Mesenchymal stem cell (in vitro differentiated cells and primary cell): ENCODE data around the gene MPRIP.

Experiments used
- DNase-seq: peaks from one replicate; pipeline ENCODE4 v3.0.0-alpha.2; 2013
- H2AFZ ChIP-seq: one replicate; pipeline ENCODE4 v1.6.1; 2013; ENCODE audit warnings: low read depth, mild to moderate bottlenecking, control low read depth, inconsistent platforms, low read length, moderate library complexity
- H2AK5ac ChIP-seq: 2 replicates; pipeline ENCODE4 v1.6.1; 2013; ENCODE audit warnings: low read length, moderate library complexity, mild to moderate bottlenecking, inconsistent platforms; ENCODE audit not compliant: severe bottlenecking
- H2BK120ac ChIP-seq: one replicate; pipeline ENCODE4 v1.6.1; 2013; ENCODE audit warnings: low read depth, mild to moderate bottlenecking, inconsistent platforms, low read length, moderate library complexity
- H2BK12ac ChIP-seq, 2 experiments: one replicate each; pipeline ENCODE4 v1.6.1; 2013; ENCODE audit warnings: inconsistent platforms in 2 of 2, low read length in 2 of 2, mild to moderate bottlenecking in 2 of 2, moderate library complexity in 2 of 2, control low read depth in 1 of 2
- H2BK15ac ChIP-seq: one replicate; pipeline ENCODE4 v1.6.1; 2013; ENCODE audit warnings: mild to moderate bottlenecking, low read depth, inconsistent platforms; ENCODE audit not compliant: poor library complexity, severe bottlenecking
- H2BK5ac ChIP-seq: 2 replicates; pipeline ENCODE4 v1.6.1; 2013; ENCODE audit warnings: low read depth, mild to moderate bottlenecking, low read length, control low read depth, inconsistent platforms; ENCODE audit not compliant: poor library complexity, severe bottlenecking
- H3K14ac ChIP-seq, 2 experiments: one replicate each; pipeline ENCODE4 v1.6.1; 2013; ENCODE audit warnings: inconsistent platforms in 2 of 2, low read length in 2 of 2, control low read depth in 1 of 2, mild to moderate bottlenecking in 1 of 2, moderate library complexity in 1 of 2
- H3K18ac ChIP-seq, 2 experiments: one replicate each; pipeline ENCODE4 v1.6.1; 2013; ENCODE audit warnings: inconsistent platforms in 2 of 2, low read length in 2 of 2, control low read depth in 1 of 2, low read depth in 1 of 2, mild to moderate bottlenecking in 1 of 2
- H3K23ac ChIP-seq, 2 experiments: one replicate each; pipeline ENCODE4 v1.6.1; 2013; ENCODE audit warnings: inconsistent platforms in 2 of 2, low read length in 2 of 2, mild to moderate bottlenecking in 2 of 2, moderate library complexity in 2 of 2, control low read depth in 1 of 2
- H3K27ac ChIP-seq: 2 replicates; pipeline ENCODE4 v1.5.1; 2013; ENCODE audit warnings: mild to moderate bottlenecking, moderate library complexity, low read length, control low read depth, inconsistent platforms; ENCODE audit not compliant: poor library complexity, severe bottlenecking
- H3K27me3 ChIP-seq, 2 experiments: 2 replicates each; pipeline versions ENCODE4 v1.6.1 to v1.7.0; 2013; ENCODE audit warnings: low read length in 2 of 2, mild to moderate bottlenecking in 2 of 2, moderate library complexity in 2 of 2, control low read depth in 1 of 2, inconsistent platforms in 1 of 2; ENCODE audit not compliant: control insufficient read depth in 1 of 2, insufficient read depth in 1 of 2
- H3K36me3 ChIP-seq, 2 experiments: 2 replicates each; pipeline versions ENCODE4 v1.6.1 to v1.7.0; 2013; ENCODE audit warnings: low read length in 2 of 2, control low read depth in 1 of 2, inconsistent platforms in 1 of 2, low read depth in 1 of 2, mild to moderate bottlenecking in 1 of 2; ENCODE audit not compliant: insufficient read depth in 2 of 2, control insufficient read depth in 1 of 2
- H3K4ac ChIP-seq, 2 experiments: one replicate each; pipeline ENCODE4 v1.6.1; 2013; ENCODE audit warnings: inconsistent platforms in 2 of 2, low read length in 2 of 2, mild to moderate bottlenecking in 2 of 2, moderate library complexity in 2 of 2, control low read depth in 1 of 2, low read depth in 1 of 2
- H3K4me1 ChIP-seq: 2 replicates; pipeline ENCODE4 v1.6.1; 2013; ENCODE audit warnings: low read depth, low read length, control low read depth; ENCODE audit not compliant: control insufficient read depth, insufficient read depth
- H3K4me2 ChIP-seq: 2 replicates; pipeline ENCODE4 v1.6.1; 2013; ENCODE audit warnings: low read length, mild to moderate bottlenecking, inconsistent platforms; ENCODE audit not compliant: poor library complexity, severe bottlenecking
- H3K4me3 ChIP-seq, 2 experiments: 2 replicates each; pipeline versions ENCODE4 v1.5.1 to v1.7.0; 2013; ENCODE audit warnings: low read length in 2 of 2, mild to moderate bottlenecking in 2 of 2, control low read depth in 1 of 2, low read depth in 1 of 2; ENCODE audit not compliant: insufficient read depth in 1 of 2
- H3K79me1 ChIP-seq: replicated peaks from 2 replicates; pipeline ENCODE4 v1.6.1; 2013; ENCODE audit warnings: mild to moderate bottlenecking, control low read depth, low read length, inconsistent platforms; ENCODE audit not compliant: poor library complexity, severe bottlenecking
- H3K9ac ChIP-seq: 2 replicates; pipeline ENCODE4 v1.7.0; 2013; ENCODE audit warnings: mild to moderate bottlenecking, low read length, moderate library complexity
- H3K9me3 ChIP-seq: 2 replicates; pipeline ENCODE4 v1.7.0; 2013; ENCODE audit warnings: mild to moderate bottlenecking, low read length; ENCODE audit not compliant: control insufficient read depth
- H4K8ac ChIP-seq: one replicate; pipeline ENCODE4 v1.6.1; 2013; ENCODE audit warnings: inconsistent platforms, mild to moderate bottlenecking, low read length, moderate library complexity
- H4K91ac ChIP-seq: one replicate; pipeline ENCODE4 v1.6.1; 2013; ENCODE audit warnings: mild to moderate bottlenecking, low read length, inconsistent platforms
- WGBS: methylation state at CpG from one replicate; pipeline ENCODE4 v1.1.7; 2013; ENCODE audit warnings: mixed read lengths; 5-methylcytosine and 5-hydroxymethylcytosine counted together

MPRIP gene

GRCh38 chr17:17114592-17115225 lies 72.5 kb downstream of the MPRIP start:
- H3K4me3 ChIP-seq = no peak overlapping the region
- no peak overlapping the region for H3K23ac ChIP-seq
- no peak overlapping the region for H3K18ac ChIP-seq
- 85% methylated on average over 12 of the region's 12 CpGs for WGBS
- no peaks in the 10 kb centered on the region for H3K9me3 ChIP-seq
- no peak overlapping the region for H2AK5ac ChIP-seq
- no peak overlapping the region for H3K4ac ChIP-seq
- no peak overlapping the region for H2BK120ac ChIP-seq
- no peak for DNase-seq
- H3K36me3 ChIP-seq = peaks cover 6 to 7% of the 10 kb centered on the region in 2 experiments
- H3K27ac ChIP-seq = no peak overlapping the region
- no peak overlapping the region for H3K4me2 ChIP-seq
- H2BK15ac ChIP-seq = no peak overlapping the region
- no peak overlapping the region for H2AFZ ChIP-seq
- no peaks in the 10 kb centered on the region for H3K27me3 ChIP-seq
- H4K8ac ChIP-seq = no peak overlapping the region
- no peak overlapping the region for H2BK5ac ChIP-seq
- H4K91ac ChIP-seq = no peak overlapping the region
- H3K4me1 ChIP-seq = peaks cover 34% of the 10 kb centered on the region
- H3K9ac ChIP-seq = no peak overlapping the region
- no peak overlapping the region for H2BK12ac ChIP-seq
- H3K79me1 ChIP-seq = peaks cover 45% of the 10 kb centered on the region
- H3K14ac ChIP-seq = peak overlapping the region in 1 of 2 experiments; percentile 78

GRCh38 chr17:17115620-17116019 lies 73.4 kb downstream of the MPRIP start:
- H2BK15ac ChIP-seq = no peak overlapping the region
- H2AFZ ChIP-seq = no peak overlapping the region
- H3K4me3 ChIP-seq = no peak overlapping the region
- no peaks in the 10 kb centered on the region for H3K9me3 ChIP-seq
- no peak overlapping the region for H3K14ac ChIP-seq
- peaks cover 37% of the 10 kb centered on the region for H3K4me1 ChIP-seq
- H3K4ac ChIP-seq = no peak overlapping the region
- H3K4me2 ChIP-seq = no peak overlapping the region
- no peaks in the 10 kb centered on the region for H3K27me3 ChIP-seq
- peaks cover 4 to 7% of the 10 kb centered on the region in 2 experiments for H3K36me3 ChIP-seq
- H4K91ac ChIP-seq = no peak overlapping the region
- WGBS = 96% methylated on average over 3 of the region's 4 CpGs
- H3K9ac ChIP-seq = no peak overlapping the region
- no peak overlapping the region for H4K8ac ChIP-seq
- H2BK5ac ChIP-seq = no peak overlapping the region
- no peak overlapping the region for H2BK12ac ChIP-seq
- H3K79me1 ChIP-seq = peaks cover 40% of the 10 kb centered on the region
- no peak overlapping the region for H2BK120ac ChIP-seq
- no peak overlapping the region for H2AK5ac ChIP-seq
- H3K18ac ChIP-seq = no peak overlapping the region
- H3K27ac ChIP-seq = no peak overlapping the region
- no peak for DNase-seq
- no peak overlapping the region for H3K23ac ChIP-seq

- Histone ChIP-seq H2BK5ac (no peak overlapping the region), H2BK120ac (no peak overlapping the region), H2BK15ac (no peak overlapping the region), H3K36me3 (peaks cover 4 to 7% of the 10 kb centered on the region in 2 experiments), H3K14ac (no peak overlapping the region), H3K9me3 (no peaks in the 10 kb centered on the region), H4K8ac (no peak overlapping the region), H3K27ac (no peak overlapping the region), H2BK12ac (no peak overlapping the region), H3K79me1 (peaks cover 35% of the 10 kb centered on the region), H3K27me3 (no peaks in the 10 kb centered on the region), H3K23ac (no peak overlapping the region), H3K4me2 (no peak overlapping the region), H3K4ac (no peak overlapping the region), H2AFZ (no peak overlapping the region), H2AK5ac (no peak overlapping the region), H3K9ac (no peak overlapping the region), H3K18ac (peak overlapping the region in 1 of 2 experiments; percentile 18), H3K4me3 (no peak overlapping the region), H4K91ac (no peak overlapping the region), H3K4me1 (peaks cover 35% of the 10 kb centered on the region)
- 97% methylated on average over 4 of the region's 4 CpGs for WGBS
- no peak for DNase-seq
Observed at GRCh38 chr17:17116406-17116805, 74.1 kb downstream of the MPRIP start.

GRCh38 chr17:17117923-17118322 lies 75.7 kb downstream of the MPRIP start:
- Histone ChIP-seq H3K23ac (no peak overlapping the region), H3K4ac (no peak overlapping the region), H3K18ac (peak overlapping the region in 1 of 2 experiments; percentile 7), H2AFZ (no peak overlapping the region), H4K91ac (no peak overlapping the region), H3K36me3 (no peaks in the 10 kb centered on the region), H3K27ac (no peak overlapping the region), H3K27me3 (no peaks in the 10 kb centered on the region), H2BK12ac (no peak overlapping the region), H3K9ac (no peak overlapping the region), H4K8ac (no peak overlapping the region), H3K4me2 (no peak overlapping the region), H3K14ac (no peak overlapping the region), H3K4me1 (peaks cover 22% of the 10 kb centered on the region), H2BK5ac (no peak overlapping the region), H2AK5ac (no peak overlapping the region), H2BK120ac (no peak overlapping the region), H3K9me3 (no peaks in the 10 kb centered on the region), H3K4me3 (no peak overlapping the region), H2BK15ac (no peak overlapping the region), H3K79me1 (peaks cover 28% of the 10 kb centered on the region)
- 92% methylated on average over 3 of the region's 3 CpGs for WGBS
- no peak for DNase-seq
